Measurements from ENCODE around the gene PPP2R2B.
"Not testable (repeated sequence)": the region's sequence is repeated elsewhere in the genome, so short reads cannot be mapped to it uniquely, and the experiment has no call there.

PPP2R2B gene

GRCh38 chr5:146652547-146652946 lies 226.0 kb downstream of the PPP2R2B start:
- DNase-seq (ENCODE audit: low read depth) = no peak

GRCh38 chr5:146647656-146648199 lies 230.8 kb downstream of the PPP2R2B start:
- no peak for DNase-seq (ENCODE audit: low read depth)

GRCh38 chr5:146646441-146646840 lies 232.1 kb downstream of the PPP2R2B start:
- no peak for DNase-seq (ENCODE audit: low read depth)

GRCh38 chr5:146645342-146645741 lies 233.2 kb downstream of the PPP2R2B start:
- no peak for DNase-seq (ENCODE audit: low read depth)

- DNase-seq (ENCODE audit: low read depth) = no peak
These were observed 233.7 kb downstream of the PPP2R2B start for GRCh38 chr5:146644831-146645230.

GRCh38 chr5:146643776-146644175 lies 234.8 kb downstream of the PPP2R2B start:
- DNase-seq (ENCODE audit: low read depth) = no peak

- DNase-seq (ENCODE audit: low read depth) = no peak
These were observed 236.1 kb downstream of the PPP2R2B start for GRCh38 chr5:146642410-146642809.

GRCh38 chr5:146641941-146642340 lies 236.6 kb downstream of the PPP2R2B start:
- no peak for DNase-seq (ENCODE audit: low read depth)

GRCh38 chr5:146640285-146640896 lies 238.2 kb downstream of the PPP2R2B start:
- no peak for DNase-seq (ENCODE audit: low read depth)

GRCh38 chr5:146635443-146635842 lies 243.1 kb downstream of the PPP2R2B start:
- no peak for DNase-seq (ENCODE audit: low read depth)

GRCh38 chr5:146633323-146633764 lies 245.2 kb downstream of the PPP2R2B start:
- no peak for DNase-seq (ENCODE audit: low read depth)

GRCh38 chr5:146632620-146633322 lies 245.8 kb downstream of the PPP2R2B start:
- no peak for DNase-seq (ENCODE audit: low read depth)

GRCh38 chr5:146630472-146630871 lies 248.1 kb downstream of the PPP2R2B start:
- no peak for DNase-seq (ENCODE audit: low read depth)

GRCh38 chr5:146628950-146629349 lies 249.6 kb downstream of the PPP2R2B start:
- no peak for DNase-seq (ENCODE audit: low read depth)

GRCh38 chr5:146626936-146627335 lies 251.6 kb downstream of the PPP2R2B start:
- DNase-seq (ENCODE audit: low read depth) = no peak

GRCh38 chr5:146624179-146624578 lies 254.4 kb downstream of the PPP2R2B start:
- DNase-seq (ENCODE audit: low read depth) = no peak

GRCh38 chr5:146623666-146624065 lies 254.9 kb downstream of the PPP2R2B start:
- no peak for DNase-seq (ENCODE audit: low read depth)

- DNase-seq (ENCODE audit: low read depth) = no peak
These were observed 255.5 kb downstream of the PPP2R2B start for GRCh38 chr5:146623009-146623408.

- DNase-seq (ENCODE audit: low read depth) = no peak
These were observed 256.2 kb downstream of the PPP2R2B start for GRCh38 chr5:146622391-146622790.

- DNase-seq (ENCODE audit: low read depth) = no peak
These were observed 257.9 kb downstream of the PPP2R2B start for GRCh38 chr5:146620669-146621051.

GRCh38 chr5:146620031-146620668 lies 258.4 kb downstream of the PPP2R2B start:
- no peak for DNase-seq (ENCODE audit: low read depth)

GRCh38 chr5:146618434-146618833 lies 260.1 kb downstream of the PPP2R2B start:
- DNase-seq (ENCODE audit: low read depth) = no peak

- not testable (repeated sequence) for DNase-seq (ENCODE audit: low read depth)
These were observed 268.8 kb downstream of the PPP2R2B start for GRCh38 chr5:146609731-146610130.

All from activated T-helper 9 cell treated with anti-CD3 and anti-CD28 coated beads, Interleukin-2, amount 50 U/mL, for 16 hours (primary cell).